Stimulated activated CD4-positive, alpha-beta T cell treated with anti-CD3 and anti-CD28 coated beads, Interleukin-2, amount 100 ng/mL, for 4 hours (primary cell): ENCODE results near the gene CHST3.
A peak's percentile ranks its signal among the peaks of the same experiment; 100 is the strongest.
"Not testable (repeated sequence)": the region's sequence is repeated elsewhere in the genome, so short reads cannot be mapped to it uniquely, and the experiment has no call there.

ENCODE experiments used
- DNase-seq: peaks from one replicate; pipeline ENCODE4 v3.0.0-alpha.2; 2020; ENCODE audit warnings: low read depth

Gene CHST3

DNA sequence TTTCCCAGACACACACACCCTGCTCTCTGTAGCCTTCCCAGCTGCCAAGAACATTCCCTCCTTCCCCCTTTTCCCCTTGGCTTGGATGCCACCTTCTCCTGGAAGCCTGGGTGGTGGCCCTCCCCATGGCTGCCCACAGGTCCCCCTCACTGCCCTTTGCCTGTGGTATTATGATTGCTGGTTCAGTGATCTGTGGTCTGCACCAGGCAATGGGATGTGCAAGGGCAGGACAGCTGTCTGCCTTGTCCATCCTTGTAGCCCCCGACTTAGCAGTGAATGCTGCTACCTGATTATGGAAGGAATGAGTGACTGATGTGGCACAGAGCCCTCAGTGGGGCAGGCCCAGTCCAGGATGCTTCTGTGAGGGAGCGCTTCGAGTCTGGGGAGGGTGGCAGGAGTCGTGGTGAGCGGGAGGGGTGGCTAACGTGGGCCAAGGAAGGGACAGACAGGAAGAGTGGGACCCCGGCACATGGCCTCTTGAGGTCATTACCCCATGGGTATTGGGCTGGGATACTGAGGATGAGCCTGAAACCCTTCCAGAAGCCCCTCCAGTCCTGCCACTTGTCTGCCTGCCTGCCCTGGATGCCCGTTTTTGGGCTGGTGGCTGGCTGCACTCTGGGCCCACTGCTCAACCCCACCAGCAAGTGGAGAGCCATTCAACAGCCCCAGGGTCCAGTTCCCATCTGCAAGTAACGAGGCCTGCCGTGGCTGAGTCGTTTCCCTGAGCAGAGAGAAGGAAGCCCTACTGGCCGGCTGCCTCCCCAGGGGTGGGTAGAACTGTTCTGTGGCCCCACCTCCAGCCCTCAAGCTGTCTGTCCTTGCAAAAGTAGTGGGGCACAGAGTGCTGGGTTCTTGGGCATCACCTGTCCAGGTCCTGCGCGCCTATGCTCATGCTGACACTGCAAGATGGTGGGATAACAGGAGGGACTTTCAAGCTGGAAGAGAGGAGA lies 8.8 kb downstream of the CHST3 start:
- DNase-seq, result no peak

DNA sequence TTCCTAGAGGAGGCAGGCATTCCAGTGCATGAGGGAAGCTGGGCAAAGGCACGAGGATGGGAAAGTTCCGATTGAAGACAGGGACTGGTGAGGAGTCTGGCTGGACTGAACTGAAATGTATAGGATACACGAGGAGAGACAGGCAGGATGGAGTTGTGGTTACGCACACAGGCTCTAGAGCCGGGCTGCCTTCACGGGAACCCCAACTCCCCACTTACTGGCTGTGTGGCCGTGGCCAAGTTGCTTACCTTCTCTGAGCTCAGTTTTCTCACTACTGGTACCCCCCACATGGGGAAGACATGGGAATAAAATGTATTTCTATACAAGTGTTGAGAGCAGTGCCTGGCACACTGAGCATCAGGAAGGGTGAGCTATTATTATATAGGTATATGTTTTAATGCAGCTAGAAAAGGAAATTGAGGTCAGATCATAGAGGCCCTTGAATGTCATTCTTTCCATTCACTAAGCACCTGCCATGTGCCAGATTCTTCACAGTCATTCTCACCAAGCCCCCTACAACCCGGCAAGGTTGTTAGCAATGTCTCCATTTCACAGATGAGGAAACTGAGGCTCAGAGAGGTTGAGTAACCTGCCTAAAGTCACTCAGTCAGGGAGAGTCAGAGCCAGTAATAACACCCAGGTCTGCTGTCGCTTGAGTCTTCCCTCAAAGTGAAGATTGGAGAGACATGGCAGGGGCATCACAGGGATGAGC lies 9.7 kb downstream of the CHST3 start:
- DNase-seq, result no peak

DNA sequence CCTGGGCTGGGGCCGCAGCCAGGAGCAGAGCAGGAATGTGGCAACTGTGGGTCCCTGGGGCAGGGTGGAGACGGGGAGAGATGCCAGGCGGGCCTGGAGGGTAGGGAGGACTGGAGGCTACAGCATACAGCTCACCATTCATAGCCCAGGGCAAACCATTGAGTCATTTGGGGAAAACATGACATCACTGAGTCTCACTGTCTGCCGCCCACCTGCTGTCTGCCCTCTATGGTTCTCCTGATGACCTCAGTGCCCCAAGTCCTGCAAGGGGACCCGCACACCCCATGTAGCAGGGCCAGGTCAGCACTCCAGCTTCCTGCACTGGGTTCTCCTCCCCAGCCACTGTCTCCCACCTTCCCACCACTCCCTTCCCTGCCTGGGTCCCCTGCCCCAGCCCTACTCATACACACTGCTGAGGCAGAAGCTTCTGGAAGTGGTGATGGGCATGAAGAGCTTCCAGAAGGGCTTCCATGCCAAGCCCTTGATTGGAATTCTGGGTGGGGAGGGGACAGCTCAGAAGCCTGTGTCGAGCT lies 10.4 kb downstream of the CHST3 start:
- DNase-seq, result peak; percentile 29

DNA sequence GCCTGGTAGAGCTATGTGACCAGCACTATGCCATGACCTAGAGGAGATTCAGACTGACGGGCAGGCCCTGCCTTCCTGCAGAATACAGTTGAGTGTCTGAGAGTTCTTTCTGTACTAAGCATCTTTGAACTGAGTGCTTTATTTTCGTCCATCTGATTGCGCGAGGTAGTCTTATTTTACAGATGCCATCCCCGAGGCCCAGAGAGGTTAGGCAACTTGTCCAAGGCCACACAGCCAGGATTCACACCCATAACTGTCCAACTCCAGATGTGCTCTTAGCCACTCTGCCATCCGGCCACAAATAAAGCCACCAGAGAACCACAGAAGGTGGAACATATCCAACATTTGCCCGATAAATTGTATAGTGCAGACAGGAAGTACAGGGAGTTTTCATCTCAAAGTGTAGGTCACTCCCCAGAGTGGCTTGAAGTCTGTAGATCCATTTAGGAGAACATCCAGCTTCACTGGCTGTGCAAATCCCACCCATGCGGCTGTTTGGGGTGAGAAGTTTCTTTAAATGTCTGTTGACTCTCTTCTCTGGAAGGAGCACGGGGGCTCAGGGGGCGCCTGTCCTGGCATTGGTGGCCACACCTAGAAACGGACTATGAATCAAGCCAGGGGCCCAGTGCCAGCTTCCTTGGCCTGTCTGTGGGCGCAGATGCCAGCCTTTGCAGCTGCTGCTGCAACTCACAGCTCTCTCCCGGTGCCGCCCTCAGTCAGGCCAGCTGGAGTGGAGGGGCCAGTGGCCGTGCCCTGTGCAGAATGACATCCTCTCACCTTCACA lies 11.1 kb downstream of the CHST3 start:
- DNase-seq, result no peak

DNA sequence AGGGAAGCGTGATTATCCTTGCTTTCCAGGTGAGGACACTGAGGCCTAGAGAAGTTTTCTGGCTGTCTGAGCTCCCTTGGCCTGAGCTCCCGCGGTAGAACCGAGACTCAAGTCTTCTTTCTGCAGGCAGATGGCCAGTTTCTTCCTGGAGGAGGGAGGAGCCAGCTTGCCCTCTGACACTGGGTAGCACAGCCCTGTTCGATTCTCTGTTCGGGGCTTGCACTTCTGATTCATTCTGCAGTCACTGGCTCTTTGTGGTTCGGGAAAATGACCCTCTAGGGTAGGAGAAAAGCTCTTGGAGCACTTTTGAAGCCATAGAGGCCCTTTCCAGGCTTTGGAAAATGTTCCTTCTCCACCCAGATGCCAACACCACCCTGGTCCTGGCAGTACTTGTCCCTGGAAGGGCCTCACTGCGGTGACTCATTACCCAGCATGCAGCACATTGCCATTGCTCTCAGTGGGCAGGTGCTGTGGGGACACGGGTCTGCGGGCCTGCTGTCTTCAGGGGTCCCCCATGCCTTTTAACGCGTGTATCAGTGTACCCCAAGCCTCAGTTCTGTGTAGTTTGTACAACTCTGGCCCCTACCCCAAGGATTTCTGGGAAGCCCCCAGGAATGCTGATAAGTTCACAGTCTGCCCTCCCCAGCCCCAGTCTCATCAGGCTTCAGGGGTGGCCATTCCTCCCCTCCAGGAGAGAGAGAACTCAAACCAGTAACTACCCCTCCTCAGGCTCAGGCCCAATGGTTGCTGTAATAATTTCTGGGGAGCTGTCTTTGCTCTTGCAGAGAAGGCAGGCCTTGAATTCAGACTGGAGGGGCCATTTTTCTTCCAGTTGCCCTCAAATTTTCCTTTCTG lies 11.9 kb downstream of the CHST3 start:
- DNase-seq, result no peak

DNA sequence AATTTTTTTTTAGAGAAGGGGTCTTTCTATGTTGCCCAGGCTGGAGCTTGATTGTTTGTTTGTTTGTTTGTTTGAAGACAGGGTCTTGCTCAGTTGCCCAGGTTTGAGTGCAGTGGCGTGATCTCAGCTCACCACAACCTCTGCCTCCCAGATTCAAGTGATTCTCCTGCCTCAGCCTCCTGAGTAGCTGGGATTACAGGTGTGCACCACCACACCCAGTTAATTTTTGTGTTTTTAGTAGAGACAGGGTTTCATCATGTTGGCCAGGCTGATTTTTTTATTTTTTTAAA lies 13.4 kb downstream of the CHST3 start:
- DNase-seq, result not testable (repeated sequence)

DNA sequence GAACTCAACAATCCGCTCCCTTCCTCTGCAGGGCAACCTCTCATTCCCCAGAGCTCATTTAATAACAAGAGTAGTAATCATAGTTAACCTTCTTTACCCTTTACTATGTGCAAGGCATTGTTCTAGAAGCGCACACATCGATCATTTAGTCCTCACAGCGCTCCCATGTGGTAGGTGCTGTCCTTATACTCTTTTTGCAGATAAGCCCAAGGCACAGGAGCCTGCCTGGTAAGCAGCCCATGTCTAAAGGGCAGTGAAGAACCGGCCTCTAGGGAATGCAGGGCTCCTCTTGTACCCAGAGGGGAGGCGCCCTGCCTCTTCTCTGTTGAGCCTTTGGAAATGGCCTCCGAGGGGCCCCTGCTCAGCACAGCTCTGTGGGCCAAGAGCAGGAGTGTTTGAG lies 14.3 kb downstream of the CHST3 start:
- no peak for DNase-seq

DNA sequence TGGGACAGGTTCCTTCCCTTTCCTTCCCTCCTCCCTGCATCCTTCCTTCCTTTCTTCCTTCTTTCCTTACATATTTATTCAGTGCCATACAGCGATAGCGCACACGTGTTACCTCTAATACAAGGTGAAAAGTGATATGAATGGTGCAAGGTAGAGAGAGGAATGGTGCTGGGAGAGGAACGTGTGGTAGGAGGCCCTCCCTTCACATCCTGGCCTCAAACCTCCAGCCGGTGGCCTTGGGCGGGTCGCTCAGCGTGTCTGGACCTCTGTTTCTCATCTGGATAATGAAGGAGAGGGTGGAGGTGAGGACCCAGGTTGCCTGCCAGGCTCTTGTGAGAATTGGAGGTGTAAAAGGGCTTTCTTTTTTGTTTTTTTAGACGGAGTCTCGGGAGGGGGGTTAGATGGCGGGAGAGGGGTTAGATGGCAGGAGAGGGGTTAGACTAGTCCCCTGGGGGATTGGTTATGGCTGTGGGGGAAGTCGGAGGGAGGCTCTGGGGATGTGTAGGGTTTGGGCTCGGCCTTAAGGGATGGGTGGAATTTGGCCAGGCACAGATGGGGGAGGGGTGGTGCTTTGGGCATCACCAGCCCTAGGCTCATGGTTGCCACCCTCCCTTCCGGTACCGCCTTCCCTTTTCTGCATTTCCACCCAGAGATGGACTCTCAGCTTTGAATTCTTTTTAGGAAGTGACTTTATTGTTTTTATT lies 14.9 kb downstream of the CHST3 start:
- DNase-seq, result no peak

DNA sequence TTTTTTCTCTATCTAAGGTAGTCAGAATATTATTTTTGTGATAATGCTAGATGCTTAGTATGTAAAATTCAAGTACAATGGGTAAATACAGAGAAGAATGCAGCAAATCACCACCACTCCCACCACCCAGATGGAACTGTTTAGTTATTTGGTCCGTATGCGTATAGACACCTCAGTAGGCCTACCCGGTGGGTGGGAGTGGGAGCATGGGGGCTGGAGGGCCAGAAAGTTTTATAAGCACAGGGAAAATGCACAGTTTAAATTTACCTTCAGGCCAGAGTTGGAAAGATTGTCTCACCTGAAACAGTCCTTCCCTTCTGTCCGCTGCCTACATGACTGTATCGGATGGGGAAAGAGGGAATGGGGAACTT lies 15.5 kb downstream of the CHST3 start:
- DNase-seq, result no peak

DNA sequence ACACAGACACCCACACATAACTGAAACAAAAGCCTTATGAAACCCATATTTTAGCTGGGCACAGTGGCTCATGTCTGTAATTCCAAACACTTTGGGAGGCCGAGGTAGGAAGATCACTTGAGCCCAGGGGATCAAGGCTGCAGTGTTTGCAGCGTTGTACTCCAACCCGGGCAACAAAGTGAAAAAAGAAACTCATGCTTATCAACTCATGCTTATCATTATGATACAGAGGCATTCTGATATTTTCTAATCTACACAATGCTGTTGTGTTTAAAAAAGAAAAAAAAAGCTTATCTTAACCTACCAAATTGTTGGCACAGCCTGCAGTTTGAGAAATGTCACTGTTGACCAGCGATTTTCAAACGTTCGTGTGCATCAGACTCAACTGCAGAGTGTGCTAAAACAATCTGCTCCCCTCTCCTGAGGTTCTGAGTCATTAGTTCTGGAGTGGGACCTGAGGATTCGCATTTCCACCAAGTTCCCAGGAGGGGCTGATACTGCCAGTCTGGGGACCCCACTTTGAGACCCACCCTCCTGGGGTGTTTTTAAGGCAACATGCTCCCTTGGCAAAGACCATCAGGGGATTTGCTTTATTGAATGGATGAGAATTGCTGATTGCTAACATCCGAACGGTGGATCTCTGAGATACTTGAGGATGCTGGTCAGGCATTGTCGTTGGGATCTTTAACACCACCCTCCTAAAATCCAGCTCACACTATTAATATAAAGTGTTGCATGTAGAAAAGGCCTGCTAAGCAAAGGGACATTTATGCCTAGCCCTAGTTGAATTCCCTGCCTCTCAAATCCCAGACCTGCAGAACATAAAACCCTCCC lies 16.2 kb downstream of the CHST3 start:
- DNase-seq, result no peak

DNA sequence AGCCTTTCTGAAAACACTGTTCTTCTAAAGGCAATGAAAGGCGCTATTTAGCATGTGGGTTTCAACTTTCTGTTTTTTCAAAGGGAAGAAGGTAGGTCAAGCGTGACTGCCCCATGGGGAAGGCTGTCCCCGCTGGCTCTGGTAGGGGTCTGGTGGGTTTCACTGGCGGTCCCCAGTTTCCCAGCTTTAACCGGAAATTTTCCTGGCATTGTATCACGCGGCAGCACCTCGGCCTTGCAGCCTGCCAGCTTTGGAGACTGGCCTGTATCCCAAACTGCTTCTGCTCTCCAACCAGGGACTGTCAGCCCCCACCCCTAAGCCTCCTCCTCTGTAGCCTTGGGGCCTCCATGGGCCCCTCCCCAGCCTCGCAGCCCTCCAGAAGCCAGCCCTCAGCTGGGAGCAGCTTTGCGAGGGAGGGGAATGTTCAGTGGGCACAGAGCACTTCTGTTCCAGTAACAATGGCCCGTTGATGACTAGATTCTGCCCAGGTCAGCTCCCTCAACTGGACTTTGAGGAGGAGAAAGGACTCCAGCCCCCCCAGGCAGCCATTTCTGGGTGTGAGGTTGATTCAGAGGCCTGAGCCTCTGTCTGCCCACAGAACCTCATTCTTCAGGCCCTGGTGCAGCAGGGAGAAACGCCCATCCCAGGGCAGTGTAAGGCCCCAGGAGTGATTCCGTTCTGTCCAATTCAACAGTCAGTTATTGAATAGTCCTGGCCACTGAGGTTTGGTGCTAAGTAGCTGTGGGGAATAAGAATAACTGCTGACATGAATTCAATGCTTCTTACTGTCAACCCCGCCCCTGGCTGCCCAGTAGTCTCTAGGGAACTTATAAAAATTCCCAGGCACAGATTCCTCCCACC lies 17.1 kb downstream of the CHST3 start:
- no peak for DNase-seq

DNA sequence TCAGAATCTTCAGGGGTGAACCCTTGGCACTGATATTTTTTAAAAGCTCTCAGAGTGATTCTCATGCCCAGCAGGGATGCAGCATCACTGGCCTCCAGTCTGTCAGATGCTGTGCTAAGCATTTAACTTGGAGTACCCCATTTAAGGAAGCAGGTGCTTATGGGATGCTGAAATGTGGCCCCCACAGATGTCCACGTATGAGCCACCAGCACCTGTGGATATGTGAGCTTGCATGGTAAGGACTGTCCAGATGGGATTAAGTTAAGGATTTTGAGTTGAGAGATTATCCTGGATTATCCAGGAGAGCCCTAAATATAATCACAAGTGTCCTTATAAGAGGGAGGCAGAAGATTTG lies 17.7 kb downstream of the CHST3 start:
- DNase-seq, result no peak

DNA sequence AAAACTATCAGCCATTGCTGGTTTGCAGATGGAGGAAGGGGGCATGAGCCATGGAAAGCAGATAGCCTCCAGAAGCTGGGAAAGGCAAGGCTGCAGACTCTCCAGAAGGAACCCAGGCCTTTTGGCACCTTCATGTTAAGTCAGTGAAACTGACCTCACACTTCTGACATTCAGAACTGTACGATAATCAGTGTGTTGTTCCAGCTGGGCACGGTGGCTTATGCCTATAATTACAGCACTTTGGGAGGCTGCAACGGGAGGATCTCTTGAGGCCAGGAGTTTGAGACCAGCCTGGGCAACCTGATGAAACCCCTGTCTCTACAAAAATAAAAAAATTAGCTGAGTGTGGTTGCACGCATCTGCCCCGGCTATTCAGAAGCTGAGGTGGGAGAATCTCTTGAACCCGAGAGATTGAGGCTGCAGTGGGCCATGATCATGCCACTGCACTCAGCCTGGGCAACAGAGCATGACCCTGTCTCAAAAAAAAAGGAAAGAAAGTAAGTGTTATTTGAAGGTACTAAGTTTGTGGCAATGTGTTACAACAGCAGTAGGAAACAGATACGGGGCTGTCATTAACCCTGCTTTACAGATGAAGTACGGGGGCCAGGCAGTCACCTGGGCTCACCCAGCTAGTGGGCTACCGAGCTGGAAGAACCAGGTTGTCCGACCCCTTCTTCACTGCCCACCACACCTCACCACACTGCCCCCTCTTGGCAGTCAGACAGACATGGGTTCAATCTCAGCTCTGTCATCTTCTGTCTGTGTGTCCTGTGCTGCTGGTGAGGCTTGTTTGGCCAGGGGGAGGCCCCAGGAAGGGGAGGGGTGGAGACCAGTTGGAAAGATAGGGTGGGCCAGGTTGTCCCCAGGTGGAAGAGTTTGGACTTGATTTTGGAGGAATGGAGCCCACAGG lies 18.3 kb downstream of the CHST3 start:
- no peak for DNase-seq

DNA sequence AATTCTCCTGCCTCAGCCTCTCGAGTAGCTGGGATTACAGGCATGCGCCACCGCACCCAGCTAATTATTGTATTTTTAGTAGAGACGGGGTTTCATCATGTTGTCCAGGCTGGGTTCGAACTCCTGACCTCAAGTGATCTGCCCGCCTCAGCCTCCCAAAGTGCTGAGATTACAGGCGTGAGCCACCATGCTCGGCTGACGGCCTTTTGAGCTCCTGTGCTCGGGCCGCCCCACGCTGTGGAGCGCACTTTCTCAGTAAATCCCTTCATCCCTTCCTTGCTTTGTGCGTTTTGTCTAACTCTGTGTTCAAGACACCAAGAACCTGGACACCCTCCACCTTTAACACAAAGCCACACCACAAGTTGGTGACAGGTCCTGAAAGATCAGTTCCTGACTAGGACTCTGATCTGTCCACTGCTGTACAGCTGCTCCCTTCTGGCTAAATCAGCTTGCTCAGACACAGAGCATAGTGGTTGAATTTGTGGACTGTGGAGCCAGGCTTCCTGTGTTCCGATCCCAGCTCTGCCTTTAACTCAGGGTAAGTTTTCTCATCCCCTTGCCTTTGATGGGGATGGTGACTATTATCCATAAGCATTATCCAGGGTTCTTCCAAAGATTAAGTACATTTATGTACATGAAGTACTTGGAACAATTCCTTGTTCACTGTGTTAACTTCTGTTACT lies 20.1 kb downstream of the CHST3 start:
- DNase-seq, result no peak

DNA sequence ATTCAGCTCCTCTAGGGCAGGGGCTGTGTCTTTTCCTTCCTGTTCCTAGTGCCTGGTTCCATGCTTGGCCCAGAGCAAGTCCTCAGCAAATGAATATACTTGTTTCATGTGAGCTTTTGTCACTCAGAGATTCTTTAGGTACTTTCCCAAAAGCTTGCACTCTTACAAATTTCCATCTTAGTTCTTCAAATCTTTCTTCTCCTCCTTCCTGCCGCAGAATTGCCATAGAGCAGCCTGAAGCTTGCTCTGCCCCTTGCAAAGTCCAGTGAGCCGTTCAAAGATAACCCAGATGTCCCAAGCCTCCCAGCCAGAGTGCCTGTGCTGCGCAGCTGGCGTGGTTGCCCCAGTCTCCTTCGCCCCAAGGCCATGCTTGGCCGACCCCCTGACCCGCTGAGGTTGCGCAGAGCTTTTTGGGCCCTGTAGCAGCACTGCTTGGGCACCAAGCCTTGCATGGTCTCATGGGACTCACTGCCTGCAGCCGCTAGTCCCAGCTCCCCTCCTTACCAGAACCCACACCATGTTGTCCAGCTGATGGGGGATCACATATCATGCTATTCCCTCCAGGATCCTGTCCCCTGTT lies 20.7 kb downstream of the CHST3 start:
- DNase-seq, result no peak

DNA sequence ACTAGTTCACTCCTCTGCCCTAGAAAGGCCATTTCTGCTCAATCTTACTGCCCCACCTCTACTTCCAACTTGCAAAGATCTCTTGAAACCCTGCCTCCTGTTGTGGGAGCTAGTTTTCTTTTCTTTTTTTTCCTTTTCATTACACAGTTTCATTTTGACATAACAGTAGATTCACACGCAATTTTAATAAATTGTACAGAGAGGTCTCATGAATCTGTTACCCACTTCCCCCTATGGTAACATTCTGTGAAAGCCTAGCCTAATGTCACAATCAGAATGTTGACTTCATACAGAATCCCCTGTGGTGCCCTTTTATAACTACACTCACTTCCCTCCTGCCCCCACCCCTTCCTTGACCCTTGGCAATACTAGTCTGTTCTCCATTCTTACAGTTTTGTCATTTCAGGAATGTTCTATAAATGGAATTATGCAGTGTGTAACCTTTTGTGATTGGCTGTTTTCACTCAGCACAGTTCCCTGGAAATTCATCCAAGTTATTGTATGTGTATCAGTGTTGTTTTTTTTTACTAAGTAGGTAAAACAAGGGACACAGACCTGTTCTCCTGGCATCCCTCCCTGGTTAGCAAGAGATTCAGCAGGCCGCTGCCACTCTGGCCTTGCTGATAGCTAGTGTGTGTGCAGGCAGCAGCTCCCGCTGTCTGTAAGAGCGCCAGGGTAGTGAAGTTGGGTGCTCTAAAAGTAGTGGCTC lies 21.5 kb downstream of the CHST3 start:
- DNase-seq, result no peak
